HEK293 (cell line): ENCODE measurements around the gene LANCL2.
A peak's percentile ranks its signal among the peaks of the same experiment; 100 is the strongest.

Experiments
- CTCF ChIA-PET: fragments of 350-600 bp; formaldehyde crosslinking; extraction: SDS; loops from one replicate; lab custom pipeline; 2021; ENCODE audit warnings: antibody characterized with exemption; lab: Yijun Ruan, JAX
- POLR2A ChIA-PET: fragments of 300-600 bp; formaldehyde crosslinking; extraction: SDS; loops from one replicate; lab custom pipeline; 2020; ENCODE audit warnings: antibody characterized with exemption, inconsistent platforms; lab: Yijun Ruan, JAX
- H3K27ac ChIP-seq: fragments of 200-500 bp; sonication (Bioruptor generic); 2 replicates; pipeline ENCODE4 v1.5.1; 2014; ENCODE audit warnings: low read depth, low read length, control low read depth, inconsistent platforms; ENCODE audit errors: extremely low read depth
- H3K36me3 ChIP-seq, 2 experiments: fragments of 200-500 bp in 1 of 2; sonication (Bioruptor generic) in 1 of 2; 1 replicate in 1 of 2; 2 replicates in 1 of 2; pipeline ENCODE4 v1.5.1; 2014 to 2017; ENCODE audit warnings: inconsistent platforms in 2 of 2, low read length in 2 of 2; ENCODE audit not compliant: control insufficient read depth in 2 of 2, insufficient read depth in 1 of 2
- H3K4me1 ChIP-seq: fragments of 200-500 bp; sonication (Bioruptor generic); 2 replicates; pipeline ENCODE4 v1.5.1; 2014; ENCODE audit warnings: mild to moderate bottlenecking, low read length, inconsistent platforms; ENCODE audit not compliant: control insufficient read depth, insufficient read depth
- H3K4me3 ChIP-seq: 2 replicates; pipeline ENCODE4 v1.5.1; 2011; ENCODE audit warnings: low read depth, mild to moderate bottlenecking, control low read depth, low read length, moderate library complexity
- H3K9me3 ChIP-seq: fragments of 200-500 bp; sonication (Bioruptor generic); 2 replicates; pipeline ENCODE4 v1.5.1; 2014; ENCODE audit warnings: low read depth, low read length, inconsistent platforms; ENCODE audit not compliant: control insufficient read depth, insufficient read depth
- BCL11A ChIP-seq: fragments of 450-650 bp; formaldehyde crosslinking; IDR thresholded peaks from 2 replicates; pipeline ENCODE4 v1.5.1; 2016; ENCODE audit warnings: low read depth, missing biosample characterization, missing genetic modification characterization
- CTCF ChIP-seq: fragments of 450-650 bp; formaldehyde crosslinking; IDR thresholded peaks from 2 replicates; pipeline ENCODE4 v1.5.1; 2016; ENCODE audit warnings: missing biosample characterization, missing genetic modification characterization
- GLI2 ChIP-seq: fragments of 450-650 bp; formaldehyde crosslinking; IDR thresholded peaks from 2 replicates; pipeline ENCODE4; 2017; ENCODE audit warnings: missing biosample characterization, missing genetic modification characterization, low read depth, borderline replicate concordance
- HOXD13 ChIP-seq: sonication (generic); formaldehyde crosslinking; IDR thresholded peaks from 2 replicates; pipeline ENCODE4 v1.8.0; 2022; ENCODE audit warnings: missing genetic modification reagents, borderline replicate concordance
- KLF1 ChIP-seq: fragments of 450-650 bp; formaldehyde crosslinking; IDR thresholded peaks from 2 replicates; pipeline ENCODE4 v1.5.1; 2016; ENCODE audit warnings: missing biosample characterization, missing genetic modification characterization
- ZBTB49 ChIP-seq: fragments of 450-650 bp; formaldehyde crosslinking; IDR thresholded peaks from 2 replicates; pipeline ENCODE4 v1.5.1; 2016; ENCODE audit warnings: missing biosample characterization, missing genetic modification characterization, low read depth
- ZNF10 ChIP-seq: fragments of 450-650 bp; formaldehyde crosslinking; IDR thresholded peaks from 2 replicates; pipeline ENCODE4 v1.5.1; 2017; ENCODE audit warnings: missing biosample characterization, missing genetic modification characterization
- ZNF302 ChIP-seq: fragments of 450-650 bp; formaldehyde crosslinking; IDR thresholded peaks from 2 replicates; pipeline ENCODE4 v1.5.1; 2016; ENCODE audit warnings: missing biosample characterization, missing genetic modification characterization, low read depth
- ZNF341 ChIP-seq: fragments of 450-650 bp; formaldehyde crosslinking; IDR thresholded peaks from 2 replicates; pipeline ENCODE4; 2016; ENCODE audit warnings: low read depth, missing biosample characterization, missing genetic modification characterization
- ZNF404 ChIP-seq: fragments of 450-650 bp; formaldehyde crosslinking; IDR thresholded peaks from 2 replicates; pipeline ENCODE4 v1.5.1; 2017; ENCODE audit warnings: missing biosample characterization, missing genetic modification characterization
- ZNF473 ChIP-seq: fragments of 450-650 bp; formaldehyde crosslinking; IDR thresholded peaks from 2 replicates; pipeline ENCODE4 v1.5.1; 2017; ENCODE audit warnings: missing biosample characterization, missing genetic modification characterization
- ZNF561 ChIP-seq: fragments of 450-650 bp; IDR thresholded peaks from 2 replicates; pipeline ENCODE4 v1.5.1; 2018; ENCODE audit warnings: missing biosample characterization, missing genetic modification characterization, borderline replicate concordance
- ZNF658 ChIP-seq: fragments of 450-650 bp; formaldehyde crosslinking; IDR thresholded peaks from 2 replicates; pipeline ENCODE4; 2016; ENCODE audit warnings: missing biosample characterization, missing genetic modification characterization
- ZNF670 ChIP-seq: fragments of 450-650 bp; formaldehyde crosslinking; IDR thresholded peaks from 2 replicates; pipeline ENCODE4 v1.5.1; 2016; ENCODE audit warnings: missing biosample characterization, missing genetic modification characterization, low read depth
- ZNF830 ChIP-seq: fragments of 450-650 bp; IDR thresholded peaks from 2 replicates; pipeline ENCODE4 v1.5.0; 2018; ENCODE audit warnings: missing biosample characterization, missing genetic modification characterization, low read depth, mild to moderate bottlenecking, moderate library complexity
- ZSCAN18 ChIP-seq: fragments of 450-650 bp; formaldehyde crosslinking; IDR thresholded peaks from 2 replicates; pipeline ENCODE4 v1.5.1; 2016; ENCODE audit warnings: missing biosample characterization, missing genetic modification characterization

The LANCL2 gene

GRCh38 chr7:55473932-55474331 is 108.8 kb downstream of the LANCL2 start:
- H3K4me3 ChIP-seq, result no peak overlapping the region
- CTCF ChIA-PET, result interaction anchor here (1.0 kb wide), 1 partner anchor 115 kb away, joined by 6 read pairs; no protein-coding TSS in a partner anchor
- no peaks in the 10 kb centered on the region for H3K9me3 ChIP-seq
- TF ChIP-seq ZNF302 (tag by site-specific recombination) (no peak), CTCF (no peak), ZNF830 (tag by site-specific recombination) (no peak), BCL11A (no peak), HOXD13 (CRISPR knock-in tag) (no peak), ZNF658 (tag by site-specific recombination) (no peak), ZNF341 (no peak), ZNF404 (tag by site-specific recombination) (no peak), GLI2 (tag by site-specific recombination) (no peak), ZSCAN18 (tag by site-specific recombination) (no peak), ZNF10 (tag by site-specific recombination) (no peak), ZBTB49 (tag by site-specific recombination) (no peak), ZNF561 (no peak), ZNF473 (tag by site-specific recombination) (no peak)
- TF ChIP-seq, all 188 proteins: peak for 0
- Histone ChIP-seq H3K36me3 (no peaks in the 10 kb centered on the region), H3K4me1 (no peaks in the 10 kb centered on the region), H3K27ac (no peak overlapping the region)
- POLR2A ChIA-PET, result no interaction called here

GRCh38 chr7:55474944-55475854 is 110.1 kb downstream of the LANCL2 start:
- POLR2A ChIA-PET, result no interaction called here

More at GRCh38 chr7:55474944-55475854, 110.1 kb downstream of the LANCL2 start:
- Histone ChIP-seq H3K36me3 (no peaks in the 10 kb centered on the region), H3K4me3 (no peak overlapping the region), H3K9me3 (no peaks in the 10 kb centered on the region)
- no peak for TF ChIP-seq ZNF670 (tag by site-specific recombination)
- TF ChIP-seq KLF1 (tag by site-specific recombination), result 0 out of 2 replicates have a peak, but pooled peaks have one; percentile 13
- TF ChIP-seq, all 188 proteins: peak for 1
- Histone ChIP-seq H3K4me1 (no peaks in the 10 kb centered on the region), H3K27ac (no peak overlapping the region)
- CTCF ChIA-PET, result no interaction called here
